ENCODE results near the gene GSN. TPM values are rescaled to one million over a fixed set of nuclear protein-coding genes. Genes with fewer than 3 reads are reported as not detected.

Gene GSN
- total and polyA plus RNA-seq, 2 of the 8 experiments (the other 6 are each of a cell fraction or from before 2014, with no cell fraction given) = 52.3 to 94.5 TPM

DNA sequence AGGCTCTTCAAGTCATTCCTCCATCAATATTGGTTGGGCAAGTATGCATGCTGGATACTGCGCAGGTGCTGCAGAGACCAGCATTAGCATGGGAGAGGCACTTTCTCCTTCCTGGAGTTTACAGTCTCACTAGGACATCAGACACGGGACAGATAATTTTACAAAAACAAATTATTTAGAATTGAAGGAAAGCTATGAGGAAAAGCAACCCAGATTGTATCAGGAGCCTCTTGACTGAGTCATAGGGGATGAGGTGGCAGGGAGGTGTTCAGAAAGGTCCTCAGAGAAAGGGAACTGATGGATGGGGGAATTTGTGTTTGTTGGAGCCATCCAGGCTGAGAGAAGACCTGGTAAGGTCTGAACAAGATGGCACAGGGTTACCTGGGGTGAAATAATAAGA lies 41.8 kb upstream of the GSN start:
- no peak for FAIRE-seq
- POLR2A ChIA-PET (ENCODE audit: partially characterized antibody) = interaction anchor here (1.4 kb wide), 1 partner anchor 61 kb away, joined by 3 read pairs; no protein-coding TSS in a partner anchor

More for the DNA sequence above, 41.8 kb upstream of the GSN start:
- CTCF ChIA-PET (ENCODE audit: partially characterized antibody) = interaction anchor here (0.6 to 2.7 kb wide), 9 partner anchors 9 to 167 kb away, joined by 3 to 12 read pairs (median 4); no protein-coding TSS in a partner anchor
- TF ChIP-seq HDAC6 (IDR thresholded peaks at IDR 0.05; ENCODE audit: low read depth, low read length) (no peak), KDM4A (IDR thresholded peaks at IDR 0.05; ENCODE audit: low read depth, low read length, severe bottlenecking) (no peak), RNF2 (IDR thresholded peaks at IDR 0.05; ENCODE audit: borderline replicate concordance, low read depth, low read length, missing control alignments, poor library complexity, severe bottlenecking) (no peak), TEAD4 (IDR thresholded peaks at IDR 0.05; ENCODE audit: low read depth, low read length) (no peak), ATF3 (IDR thresholded peaks at IDR 0.05; ENCODE audit: insufficient read depth, low read depth, low read length) (no peak), JUND (IDR thresholded peaks at IDR 0.05; ENCODE audit: low read length) (no peak), FOSL1 (IDR thresholded peaks at IDR 0.05; ENCODE audit: insufficient read depth, low read depth, low read length) (no peak), SAP30 (IDR thresholded peaks at IDR 0.05; ENCODE audit: insufficient read depth, insufficient replicate concordance, low read length) (no peak), POLR2A (IDR thresholded peaks at IDR 0.05; ENCODE audit: control extremely low read depth in 1 of 2, low read depth in 2 of 2, low read length in 2 of 2) (no peak), SIN3A (conservative IDR thresholded peaks at IDR 0.05 in 1 of 2, IDR thresholded peaks at IDR 0.05 in 1 of 2; ENCODE audit: low read depth in 1 of 2, low read length in 2 of 2) (no peak)
- Histone ChIP-seq H3K79me2 (ENCODE audit: control insufficient read depth in 1 of 2, insufficient read depth in 2 of 2, low read length in 2 of 2) (no peaks in the 10 kb centered on the region), H3K79me1 (ENCODE audit: low read depth, low read length) (no peaks in the 10 kb centered on the region), H4K20me1 (replicated peaks in 1 of 2; ENCODE audit: control insufficient read depth in 1 of 2, insufficient read depth in 2 of 2, low read length in 2 of 2) (no peaks in the 10 kb centered on the region), H3K4me2 (ENCODE audit: insufficient read depth in 1 of 2, low read depth in 2 of 2, low read length in 2 of 2) (no peak overlapping the region), H3K27ac (ENCODE audit: low read depth, low read length) (no peak overlapping the region), H3K23ac (ENCODE audit: insufficient read length) (no peak overlapping the region), H3K4me1 (replicated peaks in 1 of 4; ENCODE audit: control insufficient read depth in 3 of 4, insufficient read depth in 4 of 4, low read length in 3 of 4) (peaks cover 6 to 14% (median 10%) of the 10 kb centered on the region in 4 experiments), H2AK5ac (ENCODE audit: low read depth, low read length) (no peak overlapping the region), H4K5ac (ENCODE audit: insufficient read length, low read depth, low read length) (no peak overlapping the region), H2AFZ (ENCODE audit: low read length) (no peak overlapping the region), H3K4me3 (ENCODE audit: extremely low read depth in 1 of 4, insufficient read depth in 2 of 4, low read depth in 3 of 4, low read length in 4 of 4) (no peak overlapping the region), H3K27me3 (replicated peaks in 1 of 4; ENCODE audit: control insufficient read depth in 3 of 4, extremely low read depth in 1 of 4, insufficient read depth in 3 of 4, low read length in 3 of 4) (peaks cover 0 to 3% (median 0%) of the 10 kb centered on the region in 4 experiments; a peak in 2 of 7 replicates), H2BK5ac (ENCODE audit: low read depth, low read length) (no peak overlapping the region), H3K4ac (replicated peaks; ENCODE audit: insufficient read length, low read depth, low read length) (no peak overlapping the region), H3K14ac (ENCODE audit: insufficient read length) (no peak overlapping the region), H3K9ac (replicated peaks in 1 of 4; ENCODE audit: extremely low read depth in 1 of 4, low read depth in 3 of 4, low read length in 3 of 4) (no peak overlapping the region), H3K23me2 (ENCODE audit: low read depth, low read length) (no peaks in the 10 kb centered on the region), H4K8ac (ENCODE audit: extremely low read depth, insufficient read depth, low read length) (no peak overlapping the region), H2BK20ac (ENCODE audit: low read length) (no peak overlapping the region), H2BK12ac (ENCODE audit: low read depth, low read length) (0 out of 2 replicates have a peak overlapping the region, but pooled peaks have one; percentile 9), H3K18ac (ENCODE audit: extremely low read depth, low read length) (no peak overlapping the region), H3K9me3 (ENCODE audit: insufficient read depth in 2 of 2, low read depth in 1 of 2, low read length in 1 of 2) (no peaks in the 10 kb centered on the region), H3K56ac (replicated peaks; ENCODE audit: insufficient read length, low read depth, low read length) (no peak overlapping the region), H2BK15ac (ENCODE audit: low read length) (no peak overlapping the region), H4K91ac (replicated peaks; ENCODE audit: insufficient read length, low read length) (no peak overlapping the region), H3K36me3 (ENCODE audit: control insufficient read depth in 2 of 4, insufficient read depth in 4 of 4, low read length in 3 of 4) (no peaks in the 10 kb centered on the region), H2BK120ac (replicated peaks; ENCODE audit: low read depth, low read length) (no peak overlapping the region)
- DNase-seq (ENCODE audit: low read depth in 1 of 2, low spot score in 2 of 2) = no peak
- WGBS, 2 experiments (ENCODE audit: extremely low coverage in 1 of 2, insufficient coverage in 1 of 2, insufficient read length in 1 of 2, insufficient replicate concordance in 2 of 2, low coverage in 1 of 2, low lambda C conversion rate in 2 of 2, missing lambda C conversion rate in 1 of 2) = 85% methylated on average over 2 of the region's 2 CpGs; no CpG with 5 or more reads in 1 of the 2 experiments

Data from H1 (cell line).